GM19035 (cell line): ENCODE data around the gene KRT20.

Source experiments
- ATAC-seq: cut with Tn5 transposase; IDR thresholded peaks from one replicate; pipeline ENCODE4 v1.9.1; 2021; ENCODE audit not compliant: unreplicated experiment

KRT20 gene

GRCh38 chr17:40854175-40854814 is 30.7 kb downstream of the KRT20 start:
- no peak for ATAC-seq

- ATAC-seq = no peak
These were observed 32.7 kb downstream of the KRT20 start for GRCh38 chr17:40852364-40852763.

GRCh38 chr17:40850293-40850972 is 34.6 kb downstream of the KRT20 start:
- no peak for ATAC-seq

- ATAC-seq = no peak
These were observed 35.3 kb downstream of the KRT20 start for GRCh38 chr17:40849723-40850122.

- ATAC-seq = no peak
These were observed 36.3 kb downstream of the KRT20 start for GRCh38 chr17:40848583-40849235.

- no peak for ATAC-seq
These were observed 38.4 kb downstream of the KRT20 start for GRCh38 chr17:40846515-40847144.

GRCh38 chr17:40844671-40845107 is 40.4 kb downstream of the KRT20 start:
- ATAC-seq = no peak

- no peak for ATAC-seq
These were observed 41.8 kb downstream of the KRT20 start for GRCh38 chr17:40843242-40843641.

- no peak for ATAC-seq
These were observed 43.8 kb downstream of the KRT20 start for GRCh38 chr17:40841246-40841645.

- no peak for ATAC-seq
These were observed 45.8 kb downstream of the KRT20 start for GRCh38 chr17:40839194-40839593.

GRCh38 chr17:40836020-40836419 is 49.0 kb downstream of the KRT20 start:
- no peak for ATAC-seq

- ATAC-seq = no peak
These were observed 51.2 kb downstream of the KRT20 start for GRCh38 chr17:40833882-40834281.

- ATAC-seq = no peak
These were observed 52.2 kb downstream of the KRT20 start for GRCh38 chr17:40832840-40833239.

- ATAC-seq = no peak
These were observed 54.8 kb downstream of the KRT20 start for GRCh38 chr17:40830085-40830776.

GRCh38 chr17:40828454-40829044 is 56.5 kb downstream of the KRT20 start:
- no peak for ATAC-seq

- ATAC-seq = no peak
These were observed 57.1 kb downstream of the KRT20 start for GRCh38 chr17:40827746-40828453.
